Measurements from ENCODE around the gene CARD9. TPM values are rescaled to one million over a fixed set of nuclear protein-coding genes. Genes with fewer than 3 reads are reported as not detected.
"Not testable (repeated sequence)": the region's sequence is repeated elsewhere in the genome, so short reads cannot be mapped to it uniquely, and the experiment has no call there.

CARD9 gene
- total RNA-seq, 1 donor: 14.7 TPM

- TF ChIP-seq CTCF (IDR thresholded peaks at IDR 0.05; ENCODE audit: insufficient read depth, low read depth, low read length): no peak
- DNase-seq (ENCODE audit: low read depth): no peak
- no peak overlapping the region for H3K4me3 ChIP-seq (ENCODE audit: low read depth, low read length)
These were observed 19.5 kb downstream of the CARD9 start for GRCh38 chr9:136353757-136354488.

GRCh38 chr9:136353088-136353487 is 20.4 kb downstream of the CARD9 start:
- TF ChIP-seq CTCF (IDR thresholded peaks at IDR 0.05; ENCODE audit: insufficient read depth, low read depth, low read length): no peak
- DNase-seq (ENCODE audit: low read depth): no peak
- no peak overlapping the region for H3K4me3 ChIP-seq (ENCODE audit: low read depth, low read length)

DNA sequence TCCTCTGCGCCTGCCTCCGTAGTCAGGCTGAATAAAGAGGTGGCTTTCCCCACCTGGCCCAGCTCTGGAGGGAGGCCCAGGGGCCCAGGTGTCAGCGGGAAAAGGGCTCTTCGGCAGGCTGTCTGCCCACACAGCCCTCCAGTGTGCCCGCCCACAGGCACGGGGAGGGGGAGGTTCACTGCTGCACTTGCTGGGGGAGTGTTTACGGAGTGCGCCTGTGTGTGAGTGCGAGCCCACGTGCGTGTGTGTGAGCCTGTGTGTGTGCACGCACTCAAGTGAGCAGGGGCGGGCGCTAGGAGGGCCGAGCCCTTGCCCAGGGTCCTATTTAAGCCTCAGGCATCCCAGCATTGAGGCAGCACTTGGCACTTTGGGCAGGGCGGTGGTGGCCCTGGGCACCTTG is 20.8 kb downstream of the CARD9 start:
- H3K4me3 ChIP-seq (ENCODE audit: low read depth, low read length): no peak overlapping the region
- DNase-seq (ENCODE audit: low read depth): no peak
- TF ChIP-seq CTCF (IDR thresholded peaks at IDR 0.05; ENCODE audit: insufficient read depth, low read depth, low read length): no peak

DNA sequence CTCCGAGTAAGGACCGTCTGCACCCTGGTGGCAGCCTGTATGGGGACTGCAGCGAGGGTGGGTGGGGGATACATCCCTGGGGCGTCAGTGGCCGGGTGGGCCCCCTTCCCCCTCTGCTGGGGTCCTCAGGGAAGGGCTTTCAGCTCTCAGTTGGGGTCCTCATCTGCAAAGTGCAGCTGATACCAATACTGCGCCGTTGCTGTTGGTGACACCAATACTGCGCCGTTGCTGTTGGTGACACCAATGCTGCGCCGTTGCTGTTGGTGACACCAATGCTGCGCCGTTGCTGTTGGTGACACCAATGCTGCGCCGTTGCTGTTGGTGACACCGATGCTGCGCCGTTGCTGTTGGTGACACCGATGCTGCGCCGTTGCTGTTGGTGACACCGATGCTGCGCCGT is 21.6 kb downstream of the CARD9 start:
- not testable (repeated sequence) for H3K4me3 ChIP-seq (ENCODE audit: low read depth, low read length); DNase-seq (ENCODE audit: low read depth)

DNA sequence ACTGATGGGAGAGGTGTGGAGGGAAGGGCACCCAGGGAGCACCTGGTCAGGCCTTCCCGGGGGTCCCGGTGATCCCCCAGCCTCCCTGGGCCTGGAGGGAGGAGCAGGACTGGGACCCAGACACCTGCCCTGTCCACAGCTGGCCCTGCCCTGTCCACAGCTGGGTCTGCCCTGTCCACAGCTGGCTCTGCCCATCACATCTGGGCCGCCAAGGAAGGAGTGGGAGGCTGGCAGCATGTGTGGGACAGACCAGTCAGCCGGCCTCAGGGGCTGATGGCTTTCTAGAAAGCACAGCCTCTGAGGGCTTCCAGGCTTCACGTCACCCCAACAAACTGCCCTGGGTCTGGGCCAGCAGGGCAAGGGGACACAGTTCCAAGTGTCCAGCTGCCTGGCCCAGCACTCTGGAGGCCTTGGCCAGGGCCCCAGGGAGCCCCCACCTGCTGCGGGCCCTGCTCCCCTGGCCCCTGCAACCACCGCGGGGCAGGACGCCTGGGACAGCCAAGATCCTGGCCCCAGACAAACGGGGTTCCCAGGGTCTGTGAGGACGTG is 22.1 kb downstream of the CARD9 start:
- no peak for DNase-seq (ENCODE audit: low read depth)
- no peak overlapping the region for H3K4me3 ChIP-seq (ENCODE audit: low read depth, low read length)
- no peak for TF ChIP-seq CTCF (IDR thresholded peaks at IDR 0.05; ENCODE audit: insufficient read depth, low read depth, low read length)

DNA sequence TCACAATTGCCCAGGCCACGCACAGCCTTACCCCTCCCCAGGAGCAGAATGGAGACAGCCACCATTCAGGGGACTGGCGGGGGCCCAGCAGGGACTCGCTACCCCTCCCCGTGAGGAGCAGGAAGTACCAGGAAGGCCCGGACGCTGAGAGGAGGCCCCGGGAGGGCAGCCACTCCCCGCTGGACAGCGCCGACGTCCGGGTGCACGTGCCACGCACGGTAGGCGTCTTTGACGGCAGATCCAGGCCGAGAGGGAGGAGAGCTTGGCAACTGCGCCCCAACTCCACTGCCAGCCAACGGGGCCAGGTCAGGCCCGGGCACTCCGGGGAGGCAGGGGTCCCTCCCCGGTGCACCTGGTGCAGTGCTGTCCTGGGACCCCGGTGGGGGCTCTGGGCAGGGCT is 23.9 kb downstream of the CARD9 start:
- no peak for TF ChIP-seq CTCF (IDR thresholded peaks at IDR 0.05; ENCODE audit: insufficient read depth, low read depth, low read length)
- H3K4me3 ChIP-seq (ENCODE audit: low read depth, low read length): no peak overlapping the region
- DNase-seq (ENCODE audit: low read depth): no peak

DNA sequence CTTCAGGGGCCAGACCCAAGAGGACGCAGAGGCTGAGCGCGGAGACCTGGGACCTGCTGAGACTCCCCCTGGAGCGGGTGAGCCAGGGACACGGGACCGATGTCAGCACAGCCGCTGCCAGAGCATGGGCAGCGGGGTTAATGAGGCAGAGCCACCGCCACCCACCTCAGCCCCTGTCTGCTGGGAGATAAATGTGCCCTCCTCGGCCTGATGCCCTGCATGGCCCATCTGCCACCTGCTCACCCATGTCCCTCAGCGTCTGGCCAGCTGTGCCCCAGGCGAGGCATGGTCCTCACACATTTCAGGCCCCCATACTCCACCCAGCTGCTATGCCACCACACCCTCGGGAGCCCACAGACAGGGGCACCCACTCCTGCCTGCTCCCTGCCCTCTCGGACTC is 24.8 kb downstream of the CARD9 start:
- H3K4me3 ChIP-seq (ENCODE audit: low read depth, low read length): no peak overlapping the region
- no peak for TF ChIP-seq CTCF (IDR thresholded peaks at IDR 0.05; ENCODE audit: insufficient read depth, low read depth, low read length)
- no peak for DNase-seq (ENCODE audit: low read depth)
